MG63 (cell line): ENCODE measurements around the gene SLC16A6. TPM values are rescaled to one million over a fixed set of nuclear protein-coding genes. Genes with fewer than 3 reads are reported as not detected.
"Not testable (repeated sequence)": the region's sequence is repeated elsewhere in the genome, so short reads cannot be mapped to it uniquely, and the experiment has no call there.

Source experiments
- DNase-seq: peaks from one replicate; pipeline ENCODE4 v3.0.0-alpha.2; 2020
- H3K27me3 ChIP-seq: fragments of 250-450 bp; sonication (Bioruptor Pico); 2 replicates; pipeline ENCODE4 v1.5.1; 2020; ENCODE audit warnings: mild to moderate bottlenecking, moderate library complexity
- H3K36me3 ChIP-seq: fragments of 250-450 bp; sonication (Bioruptor Pico); 2 replicates; pipeline ENCODE4 v1.5.1; 2020; ENCODE audit warnings: mild to moderate bottlenecking, moderate library complexity
- H3K4me3 ChIP-seq: fragments of 250-450 bp; sonication (Bioruptor Pico); 2 replicates; pipeline ENCODE4 v1.5.1; 2020; ENCODE audit warnings: mild to moderate bottlenecking, moderate library complexity
- H3K9me3 ChIP-seq: fragments of 250-450 bp; sonication (Bioruptor Pico); 2 replicates; pipeline ENCODE4 v1.5.1; 2020; ENCODE audit warnings: mild to moderate bottlenecking, moderate library complexity
- total RNA-seq: library from RNA; depleted of rRNA; stranded (reverse); fragments of >200 nt; shearing (Covaris generic); gene quantifications from 2 replicates; pipeline ENCODE4 v1.2.3, GENCODE V29; 2014; ENCODE audit warnings: low replicate concordance

SLC16A6 gene
- total RNA-seq, 1 experiment from 2014 or later, result 0.79 TPM

DNA sequence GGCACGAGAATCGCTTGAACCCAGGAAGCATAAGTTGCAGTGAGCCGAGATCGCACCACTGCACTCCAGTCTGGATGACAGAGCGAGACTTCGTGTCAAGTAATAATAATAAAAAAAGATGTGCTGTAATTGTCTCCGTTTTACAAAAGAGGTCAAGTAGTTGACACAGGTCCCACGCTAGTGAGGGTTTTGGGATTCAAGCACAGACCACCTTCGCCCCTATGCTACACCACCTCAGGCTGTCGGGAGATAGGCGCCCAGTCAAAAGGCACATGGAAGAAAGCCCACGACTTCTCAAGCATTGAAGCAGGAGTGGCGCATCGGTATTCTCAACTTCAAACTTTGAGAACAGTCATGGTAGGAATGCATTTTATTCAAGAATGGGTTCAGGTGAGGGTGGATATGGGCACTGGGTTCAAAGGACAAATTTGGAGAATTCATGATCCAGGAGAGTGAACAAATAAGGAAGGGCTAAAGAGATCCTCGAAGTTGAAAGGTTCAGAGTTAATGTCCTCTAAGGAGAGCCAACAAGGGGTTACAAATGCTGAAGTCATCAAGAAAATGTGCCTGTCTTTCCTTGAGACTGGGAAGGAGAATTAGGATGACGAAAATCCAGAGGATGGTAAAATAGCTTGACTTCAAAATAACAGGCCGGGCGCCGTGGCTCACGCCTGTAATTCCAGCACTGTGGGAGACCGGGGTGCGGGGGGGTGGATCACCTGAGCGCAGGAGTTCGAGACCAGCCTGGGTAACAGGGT lies 44.5 kb downstream of the SLC16A6 start:
- DNase-seq, result no peak
- H3K9me3 ChIP-seq, result no peaks in the 10 kb centered on the region
- peaks cover 10% of the 10 kb centered on the region for H3K36me3 ChIP-seq
- H3K27me3 ChIP-seq, result no peaks in the 10 kb centered on the region
- peak overlapping the region; percentile 94; the same call in 1 of the 2 replicates for H3K4me3 ChIP-seq

DNA sequence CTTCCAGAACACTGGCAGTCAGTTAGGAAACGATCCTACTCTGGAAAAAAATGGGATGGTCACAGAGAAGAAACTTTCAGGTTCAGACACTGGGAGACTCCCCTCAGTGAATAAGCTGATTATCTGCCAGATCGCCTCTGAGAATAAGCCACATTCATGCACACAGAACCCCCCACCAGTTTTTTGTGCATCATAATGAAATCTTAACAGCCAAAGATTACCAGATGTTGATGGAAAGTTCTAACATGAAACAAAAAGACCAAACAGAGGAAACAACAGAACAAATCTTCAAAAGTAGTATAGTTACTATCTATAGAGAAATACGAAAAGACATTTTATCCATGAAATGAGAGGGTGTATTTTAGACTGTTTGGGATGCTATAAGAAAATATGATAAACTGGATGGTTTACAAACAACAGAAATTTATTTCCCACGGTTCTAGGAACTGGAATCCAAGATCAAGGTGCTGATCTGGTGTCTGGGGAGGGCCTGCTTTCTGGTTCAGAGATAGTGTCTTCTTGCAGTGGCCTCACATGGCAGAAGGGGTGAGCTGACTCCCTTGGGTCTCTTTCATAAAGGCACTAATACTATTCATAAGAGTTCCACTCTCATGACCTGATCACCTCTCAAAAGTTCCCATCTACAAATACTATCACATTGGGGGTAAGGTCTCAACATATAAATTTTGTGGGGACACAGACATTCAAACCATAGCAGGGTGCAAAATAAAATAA lies 51.1 kb downstream of the SLC16A6 start:
- Histone ChIP-seq H3K9me3 (no peaks in the 10 kb centered on the region), H3K4me3 (no peak overlapping the region), H3K36me3 (no peaks in the 10 kb centered on the region), H3K27me3 (no peaks in the 10 kb centered on the region)
- DNase-seq, result no peak

DNA sequence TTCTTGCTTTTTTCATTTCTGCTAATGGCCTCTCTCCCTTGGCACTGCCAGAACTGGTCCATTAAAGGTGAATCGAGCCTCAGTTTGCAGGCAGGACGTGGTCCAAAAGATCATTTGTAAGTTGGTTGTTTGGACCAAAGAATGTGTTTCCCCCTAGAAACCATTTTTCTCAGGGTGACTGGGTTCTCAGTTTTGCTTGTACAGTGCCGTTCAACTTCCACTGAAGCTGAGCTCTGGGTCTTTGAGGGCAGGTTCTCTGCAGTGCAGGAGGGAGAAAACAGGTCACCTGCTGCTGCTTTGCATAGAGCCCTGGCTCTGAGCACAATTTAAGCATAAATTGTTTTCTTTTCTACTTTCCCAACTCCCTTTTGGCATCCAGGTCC lies 52.1 kb downstream of the SLC16A6 start:
- H3K9me3 ChIP-seq, result no peaks in the 10 kb centered on the region
- DNase-seq, result no peak
- no peaks in the 10 kb centered on the region for H3K27me3 ChIP-seq
- no peak overlapping the region for H3K4me3 ChIP-seq
- H3K36me3 ChIP-seq, result no peaks in the 10 kb centered on the region

DNA sequence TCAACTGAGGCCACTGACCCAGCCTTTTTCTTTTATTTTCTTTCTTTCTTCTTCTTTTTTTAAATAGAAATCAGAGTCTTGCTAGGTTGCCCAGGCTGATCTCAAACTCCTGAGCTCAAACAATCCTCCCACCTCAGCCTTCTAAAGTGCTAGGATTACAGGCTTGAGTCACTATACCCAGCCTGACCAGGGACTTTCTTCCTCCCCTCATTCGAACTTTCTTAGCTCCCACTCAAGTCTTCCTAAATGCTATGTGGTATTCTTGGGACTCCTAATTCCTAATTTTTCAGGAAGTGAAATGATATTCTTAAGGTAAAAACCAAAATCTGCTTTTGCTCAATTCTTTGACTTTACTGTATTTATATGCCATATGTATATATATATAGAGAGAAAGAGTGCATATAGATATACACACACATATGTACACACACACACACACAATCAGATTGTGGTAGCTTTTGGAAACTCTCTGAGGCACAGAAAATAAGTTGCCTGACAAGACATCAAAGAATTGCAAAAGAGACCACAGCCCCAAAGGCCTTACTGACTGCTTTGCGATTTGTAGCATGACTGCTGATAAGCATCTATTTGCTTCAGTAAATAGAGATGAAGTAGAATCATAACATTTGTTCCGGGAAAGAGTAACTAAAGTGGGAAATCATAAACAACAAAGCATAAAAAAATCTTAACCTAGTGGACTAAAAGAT lies 52.6 kb downstream of the SLC16A6 start:
- no peaks in the 10 kb centered on the region for H3K36me3 ChIP-seq
- H3K9me3 ChIP-seq, result no peaks in the 10 kb centered on the region
- no peak for DNase-seq
- H3K27me3 ChIP-seq, result no peaks in the 10 kb centered on the region
- no peak overlapping the region for H3K4me3 ChIP-seq

DNA sequence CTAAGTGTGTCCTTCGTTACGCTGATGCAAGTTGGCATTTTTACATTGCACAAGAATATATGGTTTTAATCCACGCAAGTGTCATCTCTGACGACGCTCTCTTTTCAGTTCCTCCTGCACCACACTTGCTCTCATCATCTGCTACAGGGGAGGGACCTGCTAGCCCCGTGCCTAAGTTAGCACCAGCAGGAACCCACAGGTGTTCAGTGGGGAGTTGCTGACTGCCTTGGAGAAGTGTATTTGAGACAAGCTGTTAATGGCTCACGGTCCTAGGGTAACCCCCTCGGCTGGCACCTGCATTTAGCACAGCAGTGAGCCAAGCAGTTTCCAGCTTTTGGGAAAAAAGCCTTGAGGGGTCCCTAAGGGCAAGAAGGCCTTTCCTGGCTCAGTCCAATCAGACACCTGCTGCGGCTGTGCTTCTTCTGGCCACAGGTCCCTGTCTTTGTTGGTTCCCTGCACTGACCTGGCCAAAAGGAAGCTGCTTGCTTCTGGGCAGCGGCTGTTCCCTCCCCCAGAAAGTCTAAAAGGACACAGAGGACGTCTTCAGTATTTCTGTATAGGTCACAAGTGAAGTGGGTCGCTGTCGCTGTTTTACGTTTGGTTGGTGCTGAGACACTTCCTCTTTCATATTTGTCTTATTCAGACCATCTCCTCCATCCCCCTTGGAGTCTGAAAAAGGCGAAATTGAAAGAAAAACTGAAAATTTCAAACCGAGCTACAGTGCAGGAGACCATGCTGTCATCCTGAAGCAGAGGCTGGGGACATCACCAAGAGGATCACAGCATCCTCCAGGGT lies 53.4 kb downstream of the SLC16A6 start:
- H3K27me3 ChIP-seq, H3K4me3 ChIP-seq, DNase-seq, H3K36me3 ChIP-seq, H3K9me3 ChIP-seq: not testable (repeated sequence)

DNA sequence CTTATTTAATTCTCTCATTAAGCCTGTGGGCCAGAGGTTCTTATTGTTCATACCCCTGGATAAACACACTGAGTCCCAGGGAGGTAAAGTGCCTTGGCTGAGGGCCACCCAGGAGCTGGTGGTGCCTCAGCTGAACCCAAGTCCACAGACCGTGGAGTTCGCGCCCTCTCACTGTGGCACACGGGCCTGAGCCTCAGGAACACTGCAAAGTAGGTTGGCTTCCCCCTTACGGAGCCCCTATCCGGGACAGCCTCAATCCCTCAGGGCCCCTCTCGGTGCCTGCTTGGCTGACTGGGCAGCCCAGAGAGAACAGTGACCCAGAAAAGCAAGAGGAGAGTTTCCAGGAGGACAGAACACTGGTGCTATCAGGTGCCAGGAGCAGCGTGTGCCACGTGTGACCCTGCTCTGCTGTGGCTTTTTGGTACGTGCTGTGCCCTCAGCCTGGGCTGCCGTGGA lies 55.6 kb downstream of the SLC16A6 start:
- not testable (repeated sequence) for H3K36me3 ChIP-seq, H3K27me3 ChIP-seq
- peak; percentile 26 for DNase-seq

DNA sequence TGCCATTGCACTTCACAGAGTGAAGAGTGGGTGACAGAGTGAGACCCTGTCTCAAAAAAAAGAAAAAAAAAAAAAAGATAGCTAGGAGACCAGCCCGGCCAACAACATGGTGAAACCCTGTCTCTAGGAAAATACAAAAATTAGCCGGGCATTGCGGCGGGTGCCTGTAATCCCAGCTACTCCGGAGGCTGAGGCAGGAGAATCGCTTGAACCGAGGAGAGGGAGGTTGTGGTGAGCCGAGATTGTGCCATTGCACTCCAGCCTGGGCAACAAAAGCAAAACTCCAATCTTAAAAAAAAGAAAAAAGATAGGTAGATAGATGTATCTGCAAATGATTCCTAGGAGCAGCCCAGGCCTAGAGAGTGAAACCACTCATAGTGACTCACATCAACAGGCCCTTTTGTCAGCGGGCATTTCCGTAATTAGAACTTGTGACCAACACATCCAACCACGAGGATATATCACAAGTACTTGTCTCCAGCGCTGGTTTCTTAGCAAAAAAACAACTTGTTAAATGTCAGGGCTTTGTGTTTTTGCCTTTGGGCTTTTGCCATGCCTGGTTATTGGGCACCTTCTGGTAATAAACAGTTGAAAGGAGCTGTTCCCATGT lies 56.1 kb downstream of the SLC16A6 start:
- H3K9me3 ChIP-seq, H3K4me3 ChIP-seq, H3K27me3 ChIP-seq, H3K36me3 ChIP-seq: not testable (repeated sequence)
- DNase-seq, result peak; percentile 79

More for the DNA sequence above, 55.6 kb downstream of the SLC16A6 start:
- not testable (repeated sequence) for H3K9me3 ChIP-seq, H3K4me3 ChIP-seq

DNA sequence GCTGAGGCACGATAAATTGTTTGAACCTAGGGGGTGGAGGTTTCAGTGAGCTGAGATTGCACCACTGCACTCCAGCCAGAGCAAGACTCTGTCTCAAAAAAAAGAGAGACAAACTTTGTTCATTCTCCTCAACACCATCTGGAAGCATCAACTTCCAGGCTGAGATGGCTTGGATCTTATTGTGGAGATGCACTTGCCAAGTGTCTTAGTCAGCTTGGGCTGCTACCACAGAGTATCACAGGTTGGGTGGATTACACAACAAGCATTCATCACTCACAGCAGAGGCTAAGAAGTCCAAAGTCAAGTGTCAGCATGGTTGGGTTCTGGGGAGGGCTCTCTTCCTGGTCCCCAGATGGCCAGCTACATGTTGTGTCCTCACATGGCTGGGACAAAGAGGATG lies 58.2 kb downstream of the SLC16A6 start:
- H3K4me3 ChIP-seq, H3K9me3 ChIP-seq, H3K27me3 ChIP-seq, H3K36me3 ChIP-seq: not testable (repeated sequence)
- peak; percentile 70 for DNase-seq

DNA sequence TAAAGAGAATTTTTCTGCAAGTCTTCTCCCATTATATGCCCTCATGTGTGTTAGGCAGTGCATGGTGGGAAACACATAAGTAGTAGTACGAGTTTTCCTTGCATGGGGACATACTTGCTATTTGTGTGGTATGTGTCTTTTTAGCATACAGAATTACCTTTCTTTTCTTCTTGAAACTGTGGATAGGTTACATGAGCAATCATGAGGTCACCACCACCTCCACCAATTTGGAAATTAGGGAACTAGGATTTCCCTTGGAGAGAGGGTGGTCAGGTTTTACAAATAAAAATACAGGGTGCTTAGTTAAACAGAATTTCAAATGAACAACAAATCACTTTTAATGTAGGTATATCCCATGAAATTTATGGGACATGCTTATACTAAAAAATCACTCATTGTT lies 59.4 kb downstream of the SLC16A6 start:
- no peak for DNase-seq
- Histone ChIP-seq H3K9me3 (no peaks in the 10 kb centered on the region), H3K27me3 (no peaks in the 10 kb centered on the region), H3K36me3 (no peaks in the 10 kb centered on the region), H3K4me3 (no peak overlapping the region)

DNA sequence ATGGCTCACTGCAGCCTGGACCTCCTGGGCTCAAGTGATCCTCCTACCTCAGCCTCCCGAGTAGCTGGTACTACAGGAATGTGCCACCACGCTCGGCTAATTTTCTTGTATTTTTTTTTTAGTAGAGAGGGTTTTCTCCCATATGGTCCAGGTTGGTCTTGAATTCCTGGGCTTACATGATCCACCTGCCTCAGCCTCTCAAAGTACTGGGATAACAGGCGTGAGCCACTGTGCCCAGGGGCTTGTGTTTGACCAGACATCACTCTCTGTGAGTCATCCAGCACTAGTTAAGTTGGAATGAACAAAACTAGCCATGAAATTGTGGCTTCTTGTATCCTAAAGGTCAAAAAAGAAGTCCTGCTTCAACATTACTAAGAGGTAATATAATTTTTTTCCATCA lies 59.8 kb downstream of the SLC16A6 start:
- not testable (repeated sequence) for H3K9me3 ChIP-seq, H3K4me3 ChIP-seq, H3K27me3 ChIP-seq, DNase-seq, H3K36me3 ChIP-seq

DNA sequence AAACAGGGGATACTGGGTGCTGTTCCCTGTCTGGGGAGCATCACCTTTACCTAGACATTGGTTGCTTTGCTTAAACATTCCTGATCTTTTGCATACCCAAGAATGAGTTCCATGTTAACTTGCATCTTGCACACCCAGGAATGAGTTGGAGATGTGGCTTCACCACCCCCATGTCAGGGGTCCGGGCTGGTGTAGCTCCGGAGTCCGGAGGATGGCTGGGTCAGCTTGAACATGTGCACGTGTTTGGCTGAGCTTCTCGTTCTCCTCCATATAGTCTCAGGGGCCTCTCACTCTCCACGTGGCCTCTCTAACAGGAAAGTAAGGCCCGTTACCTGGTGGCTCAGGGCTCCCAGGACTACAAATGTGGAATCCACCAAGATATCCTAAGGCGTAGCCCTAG lies 61.3 kb downstream of the SLC16A6 start:
- no peaks in the 10 kb centered on the region for H3K27me3 ChIP-seq
- DNase-seq, result no peak
- H3K36me3 ChIP-seq, result no peaks in the 10 kb centered on the region
- no peak overlapping the region for H3K4me3 ChIP-seq
- H3K9me3 ChIP-seq, result no peaks in the 10 kb centered on the region

DNA sequence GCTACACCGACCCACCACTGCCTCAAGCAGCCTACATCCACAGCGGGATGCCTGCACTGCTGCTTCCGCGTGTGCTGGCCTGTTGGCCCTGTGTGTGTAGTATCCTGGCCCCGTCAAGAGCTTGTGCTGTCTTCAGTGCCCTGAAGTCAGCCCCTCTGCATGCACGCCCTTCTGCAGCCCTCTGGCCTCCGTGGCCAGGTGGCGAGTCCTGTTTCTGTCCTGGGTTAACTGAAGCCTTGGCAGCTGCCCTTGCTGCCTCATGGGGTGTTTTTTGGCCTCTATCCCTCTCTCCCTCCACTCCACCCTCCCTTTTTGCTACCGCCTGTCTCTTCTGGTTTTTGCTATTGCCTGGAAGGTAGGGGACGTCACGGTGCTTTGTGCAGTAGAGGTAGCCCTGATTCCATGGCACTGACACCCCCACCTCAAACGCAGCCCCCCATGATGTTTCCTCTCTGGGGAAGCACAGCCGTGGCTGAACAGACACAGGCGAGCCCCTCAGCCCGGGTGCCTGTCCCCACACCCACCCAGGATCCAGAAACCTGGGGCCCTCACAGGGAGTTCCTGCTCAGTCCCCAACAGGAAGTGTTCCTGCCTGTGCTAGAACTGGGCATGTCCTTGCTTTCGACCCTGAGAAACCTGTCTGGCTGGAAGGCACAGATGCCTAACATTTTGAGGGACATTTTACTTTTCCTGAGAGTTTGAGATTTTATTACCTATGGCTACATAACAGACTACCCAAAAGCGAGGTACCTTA lies 61.9 kb downstream of the SLC16A6 start:
- H3K9me3 ChIP-seq, result no peaks in the 10 kb centered on the region
- H3K4me3 ChIP-seq, result no peak overlapping the region
- no peaks in the 10 kb centered on the region for H3K27me3 ChIP-seq
- H3K36me3 ChIP-seq, result no peaks in the 10 kb centered on the region
- no peak for DNase-seq

DNA sequence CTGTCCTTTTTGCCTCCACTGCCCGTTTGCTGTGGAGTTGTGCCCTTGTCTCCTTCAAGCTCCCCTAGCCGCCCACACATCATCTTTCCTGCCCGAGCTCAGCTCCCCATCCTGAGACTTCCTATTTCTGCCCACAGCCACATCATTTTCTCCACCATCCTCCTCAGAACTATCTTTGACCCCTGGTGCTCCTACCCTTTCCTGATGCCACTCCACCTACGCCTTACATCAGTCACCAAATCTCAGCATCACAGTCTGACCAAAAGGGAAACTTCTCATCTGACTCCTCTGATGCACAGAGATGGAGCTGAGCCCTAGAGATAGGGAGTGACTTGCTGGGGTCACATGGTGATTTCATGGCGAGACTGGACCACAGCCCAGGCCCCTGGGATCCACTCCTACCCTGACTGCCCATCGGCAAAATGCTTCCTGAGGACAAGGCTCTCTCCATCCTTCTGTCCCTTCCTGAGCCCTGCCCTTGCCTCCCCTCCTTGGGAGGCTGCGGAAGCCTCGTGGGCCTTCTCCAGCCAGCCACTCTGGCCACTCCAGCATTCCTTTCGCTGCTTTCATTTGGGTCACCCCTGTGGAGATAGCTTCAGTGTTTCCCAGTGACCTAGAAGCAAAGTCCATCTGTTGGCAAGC lies 62.8 kb downstream of the SLC16A6 start:
- not testable (repeated sequence) for DNase-seq, H3K36me3 ChIP-seq

DNA sequence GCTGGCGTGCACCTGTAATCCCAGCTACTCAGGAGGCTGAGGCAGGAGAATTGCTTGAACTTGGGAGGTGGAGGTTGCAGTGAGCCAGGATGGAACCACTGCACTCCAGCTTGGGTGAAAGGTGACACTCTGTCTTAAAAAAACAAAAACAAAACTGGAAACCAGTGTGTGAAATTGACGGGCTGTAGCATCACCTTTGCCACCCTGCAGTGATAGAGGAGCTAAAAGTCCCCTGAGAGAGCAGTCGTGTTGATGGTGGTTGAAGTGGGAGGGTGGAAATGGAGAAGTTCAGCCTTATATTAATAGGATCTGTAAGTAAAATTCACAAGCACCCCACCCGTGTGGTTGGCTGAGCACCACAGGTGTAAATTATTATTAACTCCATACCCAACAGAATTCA lies 65.9 kb downstream of the SLC16A6 start:
- not testable (repeated sequence) for H3K27me3 ChIP-seq, H3K9me3 ChIP-seq, DNase-seq, H3K36me3 ChIP-seq, H3K4me3 ChIP-seq

More for the DNA sequence above, 62.8 kb downstream of the SLC16A6 start:
- H3K4me3 ChIP-seq, H3K9me3 ChIP-seq, H3K27me3 ChIP-seq: not testable (repeated sequence)

DNA sequence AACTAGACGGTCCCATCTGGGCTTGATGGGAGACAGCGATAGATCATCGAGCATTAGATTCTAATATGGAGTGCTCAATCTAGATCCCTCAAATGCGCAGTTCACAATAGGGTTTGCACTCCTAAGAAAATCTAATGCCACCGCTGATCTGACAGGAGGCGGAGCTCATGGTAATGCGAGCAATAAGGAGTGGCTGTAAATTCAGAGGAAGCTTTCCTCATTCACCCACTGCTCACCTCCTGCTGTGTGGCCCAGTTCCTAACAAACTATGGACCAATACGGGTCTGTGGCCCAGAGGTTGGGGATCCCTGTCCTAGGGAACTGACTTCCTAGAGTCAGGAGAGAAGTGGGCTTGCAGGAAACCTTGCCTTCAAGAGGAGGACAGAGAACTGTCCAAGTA lies 68.3 kb downstream of the SLC16A6 start:
- H3K4me3 ChIP-seq, result no peak overlapping the region
- no peak for DNase-seq
- no peaks in the 10 kb centered on the region for H3K36me3 ChIP-seq
- no peaks in the 10 kb centered on the region for H3K27me3 ChIP-seq
- H3K9me3 ChIP-seq, result no peaks in the 10 kb centered on the region
